ENCODE results near the gene PLXND1.
"Not testable (repeated sequence)": the region's sequence is repeated elsewhere in the genome, so short reads cannot be mapped to it uniquely, and the experiment has no call there.

The PLXND1 gene, protein sequence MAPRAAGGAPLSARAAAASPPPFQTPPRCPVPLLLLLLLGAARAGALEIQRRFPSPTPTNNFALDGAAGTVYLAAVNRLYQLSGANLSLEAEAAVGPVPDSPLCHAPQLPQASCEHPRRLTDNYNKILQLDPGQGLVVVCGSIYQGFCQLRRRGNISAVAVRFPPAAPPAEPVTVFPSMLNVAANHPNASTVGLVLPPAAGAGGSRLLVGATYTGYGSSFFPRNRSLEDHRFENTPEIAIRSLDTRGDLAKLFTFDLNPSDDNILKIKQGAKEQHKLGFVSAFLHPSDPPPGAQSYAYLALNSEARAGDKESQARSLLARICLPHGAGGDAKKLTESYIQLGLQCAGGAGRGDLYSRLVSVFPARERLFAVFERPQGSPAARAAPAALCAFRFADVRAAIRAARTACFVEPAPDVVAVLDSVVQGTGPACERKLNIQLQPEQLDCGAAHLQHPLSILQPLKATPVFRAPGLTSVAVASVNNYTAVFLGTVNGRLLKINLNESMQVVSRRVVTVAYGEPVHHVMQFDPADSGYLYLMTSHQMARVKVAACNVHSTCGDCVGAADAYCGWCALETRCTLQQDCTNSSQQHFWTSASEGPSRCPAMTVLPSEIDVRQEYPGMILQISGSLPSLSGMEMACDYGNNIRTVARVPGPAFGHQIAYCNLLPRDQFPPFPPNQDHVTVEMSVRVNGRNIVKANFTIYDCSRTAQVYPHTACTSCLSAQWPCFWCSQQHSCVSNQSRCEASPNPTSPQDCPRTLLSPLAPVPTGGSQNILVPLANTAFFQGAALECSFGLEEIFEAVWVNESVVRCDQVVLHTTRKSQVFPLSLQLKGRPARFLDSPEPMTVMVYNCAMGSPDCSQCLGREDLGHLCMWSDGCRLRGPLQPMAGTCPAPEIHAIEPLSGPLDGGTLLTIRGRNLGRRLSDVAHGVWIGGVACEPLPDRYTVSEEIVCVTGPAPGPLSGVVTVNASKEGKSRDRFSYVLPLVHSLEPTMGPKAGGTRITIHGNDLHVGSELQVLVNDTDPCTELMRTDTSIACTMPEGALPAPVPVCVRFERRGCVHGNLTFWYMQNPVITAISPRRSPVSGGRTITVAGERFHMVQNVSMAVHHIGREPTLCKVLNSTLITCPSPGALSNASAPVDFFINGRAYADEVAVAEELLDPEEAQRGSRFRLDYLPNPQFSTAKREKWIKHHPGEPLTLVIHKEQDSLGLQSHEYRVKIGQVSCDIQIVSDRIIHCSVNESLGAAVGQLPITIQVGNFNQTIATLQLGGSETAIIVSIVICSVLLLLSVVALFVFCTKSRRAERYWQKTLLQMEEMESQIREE (N-terminal part only)

GRCh38 chr3:129606636-129607390, at the start of gene PLXND1:
Gene PLXND1 (minus strand): TSS chr3:129606676. CDS start chr3:129606639, 37 bp downstream.
- DNase-seq: peak; percentile 77

GRCh38 chr3:129655291-129655700, 48.8 kb upstream of the PLXND1 start:
- DNase-seq: no peak

DNA sequence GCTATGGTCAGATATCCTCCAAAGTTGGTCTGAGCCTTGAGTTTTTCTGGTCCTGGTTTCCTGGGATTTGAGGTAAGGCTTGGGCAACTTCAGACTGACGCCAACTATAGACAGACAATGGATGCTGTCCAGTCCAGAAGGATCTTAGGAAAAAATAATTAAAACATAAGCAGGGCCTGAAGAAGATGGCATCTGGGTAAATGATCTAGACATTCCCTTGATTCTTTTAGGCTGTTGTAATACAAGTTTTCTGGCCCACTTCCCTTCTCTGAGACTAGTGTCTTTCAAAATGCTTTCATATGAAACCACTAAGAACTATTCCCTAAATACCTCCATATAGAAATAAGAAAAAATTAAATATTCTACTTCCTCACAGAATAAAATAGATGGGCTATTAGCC, 47.7 kb upstream of the PLXND1 start:
- no peak for DNase-seq

- no peak for DNase-seq
These were observed 46.5 kb upstream of the PLXND1 start for GRCh38 chr3:129653019-129653418.

DNA sequence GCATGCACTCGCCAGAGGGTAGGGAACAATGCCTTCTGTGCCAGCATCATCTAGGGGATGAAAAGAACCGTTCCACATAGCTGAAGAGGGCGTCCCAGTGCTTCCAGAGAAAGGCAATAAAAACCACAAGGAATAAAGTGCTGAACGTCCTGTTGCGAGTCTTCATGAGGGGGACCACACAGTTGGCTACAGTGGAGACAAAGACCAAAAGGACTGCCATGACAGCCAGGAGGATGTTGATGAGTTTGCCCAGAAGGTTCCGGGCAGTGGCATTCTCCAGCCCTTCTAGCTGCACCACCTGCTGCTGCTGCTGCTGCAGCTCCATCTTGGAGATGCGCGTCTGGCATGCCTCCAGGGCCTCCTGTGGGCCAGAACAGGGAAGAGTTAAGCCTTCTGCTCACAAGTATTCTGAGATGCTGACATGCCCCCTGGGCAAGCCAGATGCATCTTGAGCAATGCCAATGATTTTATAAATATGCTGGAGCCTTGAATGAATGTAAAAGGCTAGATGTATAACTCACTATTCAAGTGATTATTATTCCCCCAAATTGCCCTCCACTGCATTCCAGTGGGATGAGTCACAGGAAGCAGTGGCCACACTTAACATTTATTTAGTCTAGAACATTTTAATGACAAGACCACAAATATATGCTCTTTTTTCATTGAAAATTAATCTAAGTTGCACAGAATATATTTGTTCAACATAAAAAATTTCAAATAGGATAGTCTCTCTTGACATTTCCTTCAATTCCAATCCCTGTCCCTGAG, 45.1 kb upstream of the PLXND1 start:
- no peak for DNase-seq

GRCh38 chr3:129650256-129650872, 43.9 kb upstream of the PLXND1 start:
- DNase-seq: peak; percentile 57

- no peak for DNase-seq
These were observed 41.9 kb upstream of the PLXND1 start for GRCh38 chr3:129648391-129648790.

DNA sequence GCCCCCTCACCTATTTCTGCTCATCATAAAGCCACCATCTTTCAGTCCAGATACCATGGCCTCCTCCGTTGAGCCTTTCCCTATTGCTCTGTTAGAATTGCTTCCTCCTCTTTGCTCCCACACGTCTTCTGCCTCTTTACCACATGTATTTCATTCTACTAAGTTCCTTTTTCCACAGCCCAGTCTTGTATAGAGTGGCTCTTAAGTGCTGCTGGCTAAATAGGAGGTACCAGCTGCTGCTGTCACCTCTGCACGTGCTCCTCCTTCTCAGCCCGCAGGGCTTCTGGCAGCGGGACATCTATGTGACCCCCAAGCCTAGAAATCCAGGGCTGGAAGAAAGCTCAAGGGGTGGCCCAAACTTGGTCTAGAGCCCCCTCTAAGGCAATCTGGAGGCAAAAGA, 38.8 kb upstream of the PLXND1 start:
- DNase-seq: no peak

DNA sequence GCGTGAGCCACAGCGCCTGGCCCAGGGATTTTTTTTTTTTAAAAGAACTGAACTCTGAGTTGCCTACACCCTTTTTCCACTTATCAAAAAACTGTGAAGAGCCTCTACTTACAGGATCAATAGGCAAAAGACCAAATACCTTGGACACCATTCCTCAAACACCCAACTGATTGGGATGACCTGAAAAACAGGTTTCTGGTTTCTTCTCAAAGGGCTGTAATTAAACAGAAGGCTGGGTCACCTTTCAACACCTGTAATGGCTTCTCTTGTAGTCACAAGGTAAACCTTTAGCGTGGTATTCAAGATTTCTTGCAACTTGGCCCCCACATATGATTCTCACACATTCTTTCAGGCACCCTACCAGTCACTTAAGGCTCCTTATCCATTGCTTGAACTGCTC, 38.4 kb upstream of the PLXND1 start:
- no peak for DNase-seq

DNA sequence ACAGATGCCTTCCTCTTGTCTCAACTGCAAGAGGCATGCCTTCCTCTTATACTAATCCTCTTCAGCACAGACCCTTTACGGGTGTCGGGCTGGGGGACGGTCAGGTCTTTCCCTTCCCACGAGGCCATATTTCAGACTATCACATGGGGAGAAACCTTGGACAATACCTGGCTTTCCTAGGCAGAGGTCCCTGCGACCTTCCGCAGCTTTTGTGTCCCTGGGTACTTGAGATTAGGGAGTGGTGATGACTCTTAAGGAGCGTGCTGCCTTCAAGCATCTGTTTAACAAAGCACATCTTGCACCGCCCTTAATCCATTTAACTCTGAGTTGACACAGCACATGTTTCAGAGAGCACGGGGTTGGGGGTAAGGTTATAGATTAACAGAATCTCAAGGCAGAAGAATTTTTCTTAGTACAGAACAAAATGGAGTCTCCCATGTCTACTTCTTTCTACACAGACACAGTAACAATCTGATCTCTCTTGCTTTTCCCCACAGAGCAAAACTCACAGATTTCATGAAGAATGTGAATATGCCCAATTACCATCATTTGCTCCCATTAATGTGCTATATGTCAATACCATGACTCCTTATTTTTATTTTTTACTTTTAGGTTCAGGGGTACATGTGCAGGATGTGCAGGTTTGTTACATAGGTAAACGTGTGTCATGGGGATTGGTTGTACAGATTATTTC, 35.2 kb upstream of the PLXND1 start:
- DNase-seq: not testable (repeated sequence)

GRCh38 chr3:129640985-129641384, 34.5 kb upstream of the PLXND1 start:
- not testable (repeated sequence) for DNase-seq

- no peak for DNase-seq
These were observed 32.0 kb upstream of the PLXND1 start for GRCh38 chr3:129638481-129638880.

DNA sequence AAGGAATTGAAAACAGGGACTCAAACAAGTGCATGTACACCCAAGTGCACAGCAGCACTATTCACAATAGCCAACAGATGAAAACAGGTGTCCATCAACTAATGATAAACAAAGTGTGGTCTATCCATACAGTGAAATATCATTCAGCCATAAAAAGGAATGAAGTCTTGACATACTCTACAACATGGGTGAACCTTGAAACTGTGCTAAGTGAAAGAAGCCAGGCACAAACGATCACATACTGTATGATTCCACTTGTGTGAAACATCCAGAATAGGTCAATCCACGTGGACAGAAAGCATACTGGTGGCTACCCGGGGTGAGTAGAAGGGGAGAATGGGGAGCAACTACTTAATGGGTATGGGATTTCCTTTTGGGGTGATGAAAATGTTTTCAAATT, 29.6 kb upstream of the PLXND1 start:
- no peak for DNase-seq

GRCh38 chr3:129635656-129636055, 29.2 kb upstream of the PLXND1 start:
- no peak for DNase-seq

DNA sequence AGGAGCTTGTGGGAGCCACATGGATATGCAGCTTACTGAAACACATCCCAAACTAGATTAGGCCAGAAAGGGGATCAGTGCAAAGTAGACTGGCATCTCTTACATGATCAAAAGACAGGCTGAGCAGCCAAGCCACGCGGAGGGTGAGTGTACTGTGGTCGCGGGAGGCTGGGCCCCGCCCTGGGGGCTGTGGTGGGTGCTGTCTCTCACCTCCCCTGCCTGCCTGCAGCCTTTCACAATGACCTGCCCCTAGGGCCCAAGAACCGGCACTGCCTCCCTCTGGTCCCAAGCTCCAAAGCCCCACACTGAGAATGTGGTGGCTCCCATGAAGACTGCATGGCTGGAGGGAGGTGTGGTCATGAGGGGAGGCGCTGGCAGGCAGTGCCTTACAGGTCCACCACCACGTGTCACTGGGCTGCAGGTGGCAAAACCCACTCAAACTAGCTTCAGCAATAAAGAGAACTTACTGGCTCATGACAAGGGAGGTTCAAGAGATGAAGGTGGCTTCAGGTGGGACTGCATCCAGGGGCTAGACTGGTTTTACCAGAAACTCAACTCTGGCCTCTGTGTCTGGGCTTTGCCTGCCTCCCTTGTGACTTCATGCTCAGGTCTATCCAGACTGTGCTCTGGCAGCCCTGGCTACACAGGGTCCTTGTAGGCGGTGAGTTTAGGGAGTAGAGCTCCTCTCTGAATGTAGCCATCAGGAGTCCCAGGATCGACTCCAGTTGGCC, 27.4 kb upstream of the PLXND1 start:
- DNase-seq: no peak

DNA sequence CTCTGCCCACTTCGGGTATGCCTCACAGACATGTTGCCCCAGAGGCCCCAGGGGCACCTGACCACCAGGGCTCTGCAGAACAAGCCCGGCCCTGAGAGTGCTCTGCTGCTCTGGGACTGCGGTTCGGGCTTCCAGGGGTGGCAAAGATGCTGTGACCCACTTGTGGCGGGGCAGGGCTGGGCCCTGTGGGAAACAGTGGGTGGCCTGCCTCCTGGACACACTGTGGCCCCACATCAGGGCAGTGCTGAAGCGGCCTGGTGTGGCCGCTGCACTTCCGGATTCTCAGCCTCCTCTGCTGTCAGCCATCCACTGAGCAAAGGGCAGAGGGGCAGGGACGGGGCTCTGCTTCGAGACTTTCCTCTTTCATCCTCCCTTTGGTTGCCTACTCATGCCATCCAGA, 26.5 kb upstream of the PLXND1 start:
- DNase-seq: no peak

DNA sequence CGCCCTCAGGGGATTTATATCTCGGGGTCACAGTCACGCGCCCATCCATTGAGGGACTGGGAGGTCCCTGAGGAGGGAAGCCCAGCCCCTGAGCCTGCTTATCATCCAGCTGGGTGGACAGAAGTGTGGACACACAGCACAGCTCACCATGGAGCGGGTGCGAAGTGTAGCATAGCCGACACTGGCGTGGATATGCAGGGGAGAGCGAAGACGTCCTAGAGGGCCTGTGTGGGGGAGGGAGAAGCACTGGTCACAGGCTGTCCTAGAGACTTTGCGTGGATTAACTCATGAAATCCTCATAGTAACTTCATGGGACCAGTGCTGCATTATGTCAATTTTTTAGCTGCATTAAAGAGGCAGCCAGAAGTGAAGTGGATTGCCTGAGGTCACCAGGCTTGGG, 26.1 kb upstream of the PLXND1 start:
- no peak for DNase-seq

- DNase-seq: no peak
These were observed 25.6 kb upstream of the PLXND1 start for GRCh38 chr3:129632056-129632455.

DNA sequence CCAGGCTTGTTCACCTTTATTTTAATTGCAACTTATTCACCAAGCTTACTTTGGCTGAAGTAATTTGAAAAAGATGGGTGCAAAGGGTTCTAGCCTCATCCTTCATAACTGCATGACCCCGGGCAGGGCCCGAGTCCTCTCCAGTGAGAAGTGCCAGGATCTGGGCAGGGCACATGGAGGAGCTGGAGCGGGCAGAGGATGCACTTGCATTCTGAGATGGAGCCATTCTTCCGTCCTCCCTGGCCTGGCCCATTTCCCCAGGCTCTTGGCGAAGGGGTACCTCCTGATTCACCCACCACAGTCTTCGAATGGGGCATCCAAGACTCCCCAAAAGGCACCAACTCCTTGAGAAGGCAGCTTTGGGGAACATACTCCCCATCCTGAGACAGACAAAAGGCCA, 22.5 kb upstream of the PLXND1 start:
- no peak for DNase-seq

DNA sequence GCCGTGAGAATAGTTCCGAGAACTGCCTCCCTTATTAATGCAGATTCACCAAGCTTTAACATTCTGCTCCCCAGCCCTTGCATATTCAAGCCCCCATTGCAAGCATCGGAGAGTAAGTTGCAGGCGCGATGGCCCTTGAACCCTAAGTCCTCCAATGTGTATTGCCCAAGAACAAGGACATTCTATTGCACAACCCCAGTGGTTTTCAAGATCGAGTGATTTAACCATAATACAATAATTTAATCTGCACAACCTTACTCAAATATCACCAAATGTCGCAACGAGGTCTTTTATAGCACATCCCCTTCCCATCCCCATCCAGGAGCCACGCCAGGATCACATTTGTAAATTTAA, 21.7 kb upstream of the PLXND1 start:
- no peak for DNase-seq
